H9 (cell line): ENCODE results near the gene C1orf198. TPM values are rescaled to one million over a fixed set of nuclear protein-coding genes. Genes with fewer than 3 reads are reported as not detected.

Experiments
- DNase-seq: peaks from one replicate; pipeline ENCODE4 v3.0.0-alpha.2; 2017
- H2AFZ ChIP-seq: one replicate; pipeline ENCODE4 v1.6.1; 2013; ENCODE audit warnings: mild to moderate bottlenecking, low read length, control low read depth, moderate library complexity
- H2AK5ac ChIP-seq: 2 replicates; pipeline ENCODE4 v1.6.1; 2013; ENCODE audit warnings: low read length, control low read depth, mixed read lengths; ENCODE audit not compliant: insufficient read length
- H2BK120ac ChIP-seq: one replicate; pipeline ENCODE4 v1.6.1; 2013; ENCODE audit warnings: low read depth, mild to moderate bottlenecking, low read length, control low read depth, inconsistent platforms; ENCODE audit not compliant: poor library complexity, severe bottlenecking
- H2BK12ac ChIP-seq: 2 replicates; pipeline ENCODE4 v1.6.1; 2013; ENCODE audit warnings: low read length, control low read depth, mixed read lengths, low read depth; ENCODE audit not compliant: insufficient read length
- H2BK15ac ChIP-seq: 2 replicates; pipeline ENCODE4 v1.6.1; 2013; ENCODE audit warnings: low read depth, low read length, control low read depth
- H2BK20ac ChIP-seq: one replicate; pipeline ENCODE4 v1.6.1; 2013; ENCODE audit warnings: low read depth, mild to moderate bottlenecking, low read length, control low read depth, inconsistent platforms; ENCODE audit not compliant: poor library complexity, severe bottlenecking
- H2BK5ac ChIP-seq: 2 replicates; pipeline ENCODE4 v1.6.1; 2013; ENCODE audit warnings: low read length, control low read depth, mixed read lengths; ENCODE audit not compliant: insufficient read length
- H3K14ac ChIP-seq: 2 replicates; pipeline ENCODE4 v1.6.1; 2013; ENCODE audit warnings: low read length, control low read depth; ENCODE audit not compliant: insufficient read depth
- H3K18ac ChIP-seq: 2 replicates; pipeline ENCODE4 v1.6.1; 2013; ENCODE audit warnings: low read depth, mild to moderate bottlenecking, mixed read lengths, low read length, control low read depth; ENCODE audit not compliant: insufficient read length
- H3K23ac ChIP-seq: 2 replicates; pipeline ENCODE4 v1.6.1; 2013; ENCODE audit warnings: low read length, control low read depth, mixed read lengths, low read depth; ENCODE audit not compliant: insufficient read length
- H3K23me2 ChIP-seq: 2 replicates; pipeline ENCODE4 v1.6.1; 2013; ENCODE audit warnings: low read depth, mild to moderate bottlenecking, mixed read lengths, low read length, control low read depth; ENCODE audit not compliant: insufficient read length, poor library complexity, severe bottlenecking
- H3K27ac ChIP-seq: 2 replicates; pipeline ENCODE4 v1.5.1; 2013; ENCODE audit warnings: low read length, control low read depth, mixed read lengths, low read depth; ENCODE audit not compliant: insufficient read length
- H3K27me3 ChIP-seq: 2 replicates; pipeline ENCODE4 v1.6.1; 2013; ENCODE audit warnings: low read length, control low read depth, inconsistent platforms; ENCODE audit not compliant: insufficient read depth
- H3K4ac ChIP-seq: 2 replicates; pipeline ENCODE4 v1.6.1; 2013; ENCODE audit warnings: low read depth, mild to moderate bottlenecking, control low read depth, inconsistent platforms, low read length, moderate library complexity
- H3K4me1 ChIP-seq: 2 replicates; pipeline ENCODE4 v1.6.1; 2013; ENCODE audit warnings: low read length, control low read depth, inconsistent platforms; ENCODE audit not compliant: insufficient read depth
- H3K4me2 ChIP-seq: 2 replicates; pipeline ENCODE4 v1.6.1; 2013; ENCODE audit warnings: low read length, control low read depth, mixed read lengths; ENCODE audit not compliant: insufficient read length, insufficient read depth
- H3K56ac ChIP-seq: 2 replicates; pipeline ENCODE4 v1.6.1; 2013; ENCODE audit warnings: low read depth, mild to moderate bottlenecking, mixed read lengths, low read length, control low read depth; ENCODE audit not compliant: insufficient read length
- H3K79me1 ChIP-seq: 2 replicates; pipeline ENCODE4 v1.6.1; 2013; ENCODE audit warnings: low read depth, mild to moderate bottlenecking, moderate library complexity, low read length, control low read depth, inconsistent platforms; ENCODE audit not compliant: insufficient read depth, poor library complexity, severe bottlenecking
- H3K79me2 ChIP-seq: 2 replicates; pipeline ENCODE4 v1.6.1; 2013; ENCODE audit warnings: low read length, control low read depth, inconsistent platforms; ENCODE audit not compliant: insufficient read depth
- H3K9ac ChIP-seq: 2 replicates; pipeline ENCODE4 v1.6.1; 2013; ENCODE audit warnings: low read length, control low read depth, mixed read lengths; ENCODE audit not compliant: insufficient read length; ENCODE audit errors: extremely low read depth
- H3K9me3 ChIP-seq: one replicate; pipeline ENCODE4 v1.6.1; 2013; ENCODE audit warnings: low read depth, low read length, inconsistent platforms; ENCODE audit not compliant: control insufficient read depth
- H3T11ph ChIP-seq: one replicate; pipeline ENCODE4 v1.6.1; 2013; ENCODE audit warnings: mild to moderate bottlenecking, low read length, control low read depth, inconsistent platforms
- H4K20me1 ChIP-seq: one replicate; pipeline ENCODE4 v1.6.1; 2013; ENCODE audit not compliant: control insufficient read depth, insufficient read length, insufficient read depth
- H4K5ac ChIP-seq: 2 replicates; pipeline ENCODE4 v1.6.1; 2013; ENCODE audit warnings: low read depth, mild to moderate bottlenecking, mixed read lengths, low read length, control low read depth; ENCODE audit not compliant: insufficient read length
- H4K8ac ChIP-seq: replicated peaks from 2 replicates; pipeline ENCODE4 v1.6.1; 2013; ENCODE audit warnings: low read length, control low read depth, mixed read lengths, low read depth; ENCODE audit not compliant: insufficient read length
- H4K91ac ChIP-seq: 2 replicates; pipeline ENCODE4 v1.6.1; 2013; ENCODE audit warnings: low read depth, mild to moderate bottlenecking, moderate library complexity, mixed read lengths, low read length, control low read depth; ENCODE audit not compliant: insufficient read length
- H3K27ac Mint-ChIP-seq, 3 experiments: 2 replicates in 2 of 3; 3 replicates in 1 of 3; pipeline ENCODE4 v1.8.0; 2020 to 2021; ENCODE audit warnings: mixed read lengths in 3 of 3, mild to moderate bottlenecking in 1 of 3, moderate library complexity in 1 of 3
- H3K27me3 Mint-ChIP-seq: 2 replicates; pipeline ENCODE4 v1.8.0; 2021; ENCODE audit warnings: low read depth, mild to moderate bottlenecking, moderate library complexity, mixed read lengths
- H3K36me3 Mint-ChIP-seq, 3 experiments: 2 replicates in 2 of 3; 3 replicates in 1 of 3; pipeline ENCODE4 v1.8.0; 2020 to 2021; ENCODE audit warnings: low read depth in 3 of 3, mixed read lengths in 3 of 3; ENCODE audit not compliant: insufficient read depth in 1 of 3
- H3K4me1 Mint-ChIP-seq, 2 experiments: 2 replicates each; pipeline ENCODE4 v1.8.0; 2020; ENCODE audit warnings: mixed read lengths in 2 of 2
- H3K4me3 Mint-ChIP-seq, 2 experiments: 2 replicates in 1 of 2; 3 replicates in 1 of 2; pipeline ENCODE4 v1.8.0; 2020 to 2021; ENCODE audit warnings: mild to moderate bottlenecking in 2 of 2, mixed read lengths in 2 of 2, moderate library complexity in 1 of 2
- H3K9me3 Mint-ChIP-seq, 2 experiments: 2 replicates in 1 of 2; 3 replicates in 1 of 2; pipeline ENCODE4 v1.8.0; 2020; ENCODE audit warnings: mild to moderate bottlenecking in 2 of 2, mixed read lengths in 2 of 2, moderate library complexity in 1 of 2
- CTCF ChIP-seq: fragments of 200-600 bp; sonication (generic); conservative IDR thresholded peaks from 3 replicates; pipeline ENCODE4 v1.8.0; 2021; ENCODE audit warnings: antibody characterized with exemption, mild to moderate bottlenecking
- WGBS: extraction: QIAGEN DNeasy Blood & Tissue Kit; methylation state at CpG from one replicate; pipeline ENCODE4 v1.1.7; 2013; ENCODE audit warnings: missing lambda C conversion rate, low lambda C conversion rate, mixed read lengths; ENCODE audit not compliant: insufficient read length; ENCODE audit errors: extremely low coverage; 5-methylcytosine and 5-hydroxymethylcytosine counted together
- total RNA-seq: library from RNA; stranded (reverse); gene quantifications from 2 replicates; pipeline ENCODE4 v1.2.1, GENCODE V29; 2021

Gene C1orf198
- total RNA-seq, 1 experiment from 2014 or later, result 28.9 TPM

- H3T11ph ChIP-seq, result peak overlapping the region; percentile 97
- Mint-ChIP-seq H3K9me3 (no peaks in the 10 kb centered on the region), H3K4me3 (peak overlapping the region; percentile 82 to 87), H3K27ac (peak overlapping the region; percentile 89 to 98 (median 96)), H3K36me3 (peaks cover 0 to 7% (median 0%) of the 10 kb centered on the region in 3 experiments; a peak in 4 of 7 replicates), H3K4me1 (peaks cover 28 to 34% of the 10 kb centered on the region in 2 experiments), H3K27me3 (peaks cover 19% of the 10 kb centered on the region)
- no peak overlapping the region for H4K91ac ChIP-seq
- H3K23ac ChIP-seq, result no peak overlapping the region
- no peaks in the 10 kb centered on the region; the same call in 1 of the 2 replicates for H3K79me2 ChIP-seq
- H3K4me2 ChIP-seq, result peak overlapping the region; percentile 52
- H3K18ac ChIP-seq, result peak overlapping the region; percentile 100
- H3K4ac ChIP-seq, result peak overlapping the region; percentile 98; the same call in 1 of the 2 replicates
- H3K9me3 ChIP-seq, result no peaks in the 10 kb centered on the region
- peaks cover 5% of the 10 kb centered on the region for H3K27me3 ChIP-seq
- peak overlapping the region; percentile 68 for H2BK12ac ChIP-seq
- peak overlapping the region; percentile 97 for H3K9ac ChIP-seq
- WGBS, result no CpG with 5 or more reads among the region's 40 CpGs
- TF ChIP-seq CTCF, result no peak
- peak overlapping the region; percentile 100 for H3K14ac ChIP-seq
- peaks cover 13% of the 10 kb centered on the region for H3K23me2 ChIP-seq
- H2BK20ac ChIP-seq, result no peak overlapping the region
- peak; percentile 78 for DNase-seq
- no peak overlapping the region for H3K56ac ChIP-seq
- H2BK5ac ChIP-seq, result peak overlapping the region; percentile 41
- H4K5ac ChIP-seq, result peak overlapping the region; percentile 99
- H2BK120ac ChIP-seq, result peak overlapping the region; percentile 99
- H4K20me1 ChIP-seq, result no peaks in the 10 kb centered on the region
- H3K27ac ChIP-seq, result peak overlapping the region; percentile 63
- H2BK15ac ChIP-seq, result peak overlapping the region; percentile 95; the same call in 1 of the 2 replicates
- no peaks in the 10 kb centered on the region for H3K79me1 ChIP-seq
- no peak overlapping the region for H4K8ac ChIP-seq
- no peak overlapping the region for H2AK5ac ChIP-seq
- H2AFZ ChIP-seq, result no peak overlapping the region
- H3K4me1 ChIP-seq, result no peaks in the 10 kb centered on the region
These were observed 540 bp upstream of the C1orf198 start for GRCh38 chr1:230868736-230869385.
